C1 segment of cervical spinal cord (tissue), 14 donors: ENCODE measurements around the gene WDR3.
"Not testable (repeated sequence)": the region's sequence is repeated elsewhere in the genome, so short reads cannot be mapped to it uniquely, and the experiment has no call there.

Experiments used
- DNase-seq, 14 donors: peaks; one replicate each; lab custom pipeline; 2025; lab: John Stamatoyannopoulos, UW

WDR3 gene

DNA sequence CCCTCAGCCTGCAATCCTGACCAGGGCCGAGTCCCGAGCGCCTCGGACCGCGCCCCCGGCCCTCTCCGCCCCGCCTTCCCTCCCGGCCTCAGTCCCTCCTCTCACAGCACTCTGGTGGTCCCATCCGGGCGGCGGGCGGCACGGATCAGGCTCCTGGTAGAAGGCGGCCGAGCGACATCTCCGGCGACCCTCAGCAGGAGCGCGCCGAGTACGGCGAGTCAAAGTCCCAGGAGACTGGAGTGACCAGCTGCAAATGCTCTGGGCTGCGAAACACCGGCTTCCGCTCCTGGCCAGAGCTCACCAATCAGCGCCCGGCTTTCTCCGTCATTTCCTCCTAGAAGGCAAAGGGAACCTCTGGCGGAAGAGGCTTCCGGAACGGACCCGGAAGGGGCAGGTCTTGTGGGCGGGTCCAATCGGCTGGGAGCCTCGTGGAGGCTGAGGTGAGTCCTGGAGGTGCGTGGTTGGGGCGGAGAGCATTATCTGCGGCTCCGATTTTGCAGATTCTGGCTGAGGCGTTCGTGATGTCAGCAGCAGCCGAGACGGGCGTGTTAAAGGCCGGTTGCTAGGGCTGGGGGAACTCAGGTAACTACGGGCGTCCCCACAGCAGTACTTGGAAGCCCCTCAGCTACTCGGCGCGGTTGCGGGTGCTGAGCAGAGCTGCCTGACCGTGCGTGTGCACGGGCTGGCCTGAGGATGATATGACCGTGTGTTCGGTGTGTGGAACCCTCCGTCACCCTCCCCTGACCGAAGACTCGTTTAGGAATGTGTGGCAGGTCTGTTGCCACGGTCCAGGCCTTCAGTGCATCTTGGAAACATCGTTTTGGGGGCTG is at the start of gene WDR3, which contains the start of gene GDAP2:
WDR3 (plus strand) TSS at position 397 of the 830 bp plus-strand sequence. CDS start 3,581 bp downstream, outside the sequence.
GDAP2 (minus strand) TSS at position 279 of the 830 bp plus-strand sequence. CDS start 9,264 bp downstream, outside the sequence.
- DNase-seq = peak; percentile 60 to 97 (median 95)

DNA sequence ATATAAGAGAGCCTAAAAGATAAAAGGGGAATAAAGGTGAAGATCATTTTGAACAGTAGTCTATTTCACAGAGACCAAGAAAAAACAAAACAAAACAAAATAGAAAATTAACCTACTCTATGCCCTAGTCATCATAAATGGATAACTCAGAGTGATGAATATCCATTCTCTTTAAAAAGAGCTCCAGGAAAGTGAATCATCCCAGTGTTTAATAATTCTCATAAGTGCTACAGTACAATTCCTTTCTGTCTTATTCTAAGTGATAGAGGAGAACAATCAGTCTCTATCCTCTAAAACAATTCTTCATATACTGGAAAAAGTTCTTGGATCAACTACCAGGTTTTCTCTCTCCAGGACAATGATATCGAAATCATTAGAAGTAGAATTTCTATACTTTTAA is 45.9 kb upstream of the WDR3 start:
- DNase-seq = no peak

DNA sequence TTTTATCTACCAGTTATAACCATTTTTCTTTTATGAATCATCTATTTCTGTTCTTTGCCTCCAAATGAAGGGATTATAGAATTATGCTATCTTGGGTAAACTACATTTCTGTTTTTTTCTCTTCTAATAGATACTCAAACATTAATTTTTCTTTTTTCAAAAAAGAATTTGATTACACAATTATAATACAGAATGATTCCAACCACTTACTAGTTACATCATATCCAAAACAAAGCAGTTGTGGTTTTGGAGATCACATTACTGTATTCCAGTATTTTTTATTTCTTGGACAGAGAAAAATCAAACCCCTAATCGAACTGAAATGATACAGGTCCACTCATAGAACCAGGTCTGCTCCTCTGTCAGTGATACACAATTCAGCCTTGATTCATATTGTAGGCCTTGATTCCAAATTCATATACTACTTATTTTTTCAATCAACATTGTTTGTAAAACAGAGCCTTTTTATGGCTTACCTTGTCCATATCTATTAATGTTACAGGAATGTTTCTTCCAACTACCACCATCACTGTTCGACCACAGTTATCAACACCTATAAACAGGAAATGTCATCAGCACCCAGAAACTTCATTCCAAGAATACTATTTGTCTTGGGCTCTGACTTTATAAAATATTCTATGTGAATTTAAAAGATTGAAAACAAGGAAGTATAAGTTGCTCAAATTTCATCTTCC is 43.3 kb upstream of the WDR3 start:
- DNase-seq = no peak

DNA sequence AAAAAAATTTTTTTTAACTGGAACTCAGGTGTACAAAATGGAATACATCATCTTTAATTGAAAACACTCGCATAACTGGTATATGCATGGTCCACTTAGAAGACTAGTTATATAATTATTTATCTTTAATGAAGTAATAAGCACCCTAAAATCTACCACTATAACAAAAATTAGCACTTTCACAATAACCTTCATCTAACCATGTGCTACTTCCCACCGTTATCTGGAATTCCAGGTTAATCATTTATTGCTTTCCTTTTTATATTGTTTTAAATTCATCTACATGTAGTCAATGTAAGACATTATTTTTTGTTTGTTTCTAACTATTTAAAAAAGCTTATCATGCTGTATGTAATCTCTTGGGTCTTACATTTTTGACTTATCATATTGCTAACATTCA is 39.1 kb upstream of the WDR3 start:
- DNase-seq = no peak

GRCh38 chr1:117892512-117892911 is 37.0 kb upstream of the WDR3 start:
- no peak for DNase-seq

GRCh38 chr1:117894078-117894477 is 35.5 kb upstream of the WDR3 start:
- no peak for DNase-seq

DNA sequence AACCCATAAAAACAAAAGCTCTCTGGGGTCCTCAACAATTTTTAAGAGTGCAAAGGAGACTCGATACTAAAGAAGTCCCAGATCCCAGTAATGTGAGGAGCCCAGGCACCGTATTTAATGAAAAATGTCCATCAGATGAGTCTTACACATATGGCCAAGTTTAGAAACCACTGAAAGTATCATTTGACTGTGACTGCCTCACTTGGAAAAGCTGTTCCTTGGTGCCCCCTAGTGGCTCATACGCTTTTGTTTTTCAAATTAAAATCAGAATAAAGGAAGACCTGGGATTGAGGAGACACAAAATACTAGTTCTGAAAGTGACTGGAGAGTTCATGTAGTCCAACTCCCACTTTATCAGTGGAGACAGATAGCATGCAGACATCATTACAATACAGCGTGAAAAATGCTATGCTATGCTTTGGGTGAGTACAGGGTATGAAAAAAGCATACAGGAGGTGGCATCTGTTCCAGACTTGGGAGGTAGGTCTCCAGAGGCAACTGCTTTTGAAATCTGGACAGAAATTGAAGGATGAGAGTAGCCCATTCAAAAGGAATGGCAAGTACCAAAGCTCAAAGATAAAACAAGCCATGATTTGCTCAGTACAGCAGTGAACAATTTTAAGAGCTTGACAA is 33.9 kb upstream of the WDR3 start:
- peak in 9 of 14 donors; percentile 1 to 54 (median 4) for DNase-seq

DNA sequence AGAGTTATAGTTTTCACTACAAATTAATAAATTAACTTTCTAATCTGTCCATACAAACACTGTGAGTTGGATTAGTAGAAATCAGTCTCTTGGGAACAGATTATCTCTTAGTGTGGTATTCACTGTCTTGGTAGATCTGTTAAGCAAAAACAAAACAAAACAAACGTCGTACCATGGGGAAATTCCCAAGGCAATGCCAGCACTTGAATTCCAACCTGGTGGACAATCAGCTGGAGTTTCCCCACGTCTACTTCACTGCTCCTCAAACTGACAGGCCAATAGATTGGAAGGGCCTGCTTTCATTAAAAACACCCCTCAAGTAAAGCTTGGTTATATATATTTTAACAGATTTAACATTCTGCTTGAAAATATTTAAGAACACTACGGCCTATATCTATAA is 32.0 kb upstream of the WDR3 start:
- DNase-seq = no peak

- DNase-seq = no peak
These were observed 29.7 kb upstream of the WDR3 start for GRCh38 chr1:117899801-117900200.

GRCh38 chr1:117902944-117903343 is 26.6 kb upstream of the WDR3 start:
- DNase-seq = no peak

DNA sequence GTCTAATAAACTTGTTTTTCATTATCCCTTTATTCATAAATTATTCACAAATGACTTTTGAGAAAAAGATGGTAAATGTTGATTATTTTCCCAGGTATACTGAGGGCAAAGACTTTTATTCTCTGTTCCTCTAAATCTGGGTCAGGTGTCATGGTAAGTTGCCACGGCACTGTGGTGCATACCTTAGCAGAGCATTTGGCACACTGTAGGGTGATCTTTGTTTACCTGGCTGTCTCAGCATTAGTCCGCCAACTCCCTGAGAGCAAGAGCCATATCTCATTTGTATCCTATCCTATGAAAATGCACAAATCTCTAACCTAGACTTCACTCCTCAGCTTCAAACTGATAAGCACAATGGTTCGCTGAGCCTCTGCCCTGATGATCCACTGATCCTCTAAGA is 25.1 kb upstream of the WDR3 start:
- no peak for DNase-seq

- DNase-seq = no peak
These were observed 24.5 kb upstream of the WDR3 start for GRCh38 chr1:117905019-117905418.

DNA sequence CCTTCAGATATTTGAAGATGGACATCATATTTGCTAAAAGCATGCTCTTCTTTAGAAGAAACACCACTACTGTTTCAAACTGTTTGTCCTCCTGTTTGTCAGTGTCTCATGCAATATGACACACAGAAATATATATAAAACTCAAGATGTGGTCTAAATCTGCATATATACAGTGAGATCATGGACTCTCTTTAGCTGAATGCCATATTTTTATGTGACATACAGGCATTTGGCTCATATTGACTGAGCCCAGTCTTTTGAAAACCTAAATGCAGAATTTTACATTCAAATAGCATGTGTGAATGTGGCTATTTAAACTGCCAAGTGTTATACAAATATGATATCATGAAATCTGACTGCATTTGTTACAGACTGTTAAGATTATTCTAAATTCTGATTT is 18.5 kb upstream of the WDR3 start:
- no peak for DNase-seq

- DNase-seq = no peak
These were observed 10.2 kb upstream of the WDR3 start for GRCh38 chr1:117919376-117919775.

GRCh38 chr1:117921991-117922390 is 7.5 kb upstream of the WDR3 start:
- no peak for DNase-seq

DNA sequence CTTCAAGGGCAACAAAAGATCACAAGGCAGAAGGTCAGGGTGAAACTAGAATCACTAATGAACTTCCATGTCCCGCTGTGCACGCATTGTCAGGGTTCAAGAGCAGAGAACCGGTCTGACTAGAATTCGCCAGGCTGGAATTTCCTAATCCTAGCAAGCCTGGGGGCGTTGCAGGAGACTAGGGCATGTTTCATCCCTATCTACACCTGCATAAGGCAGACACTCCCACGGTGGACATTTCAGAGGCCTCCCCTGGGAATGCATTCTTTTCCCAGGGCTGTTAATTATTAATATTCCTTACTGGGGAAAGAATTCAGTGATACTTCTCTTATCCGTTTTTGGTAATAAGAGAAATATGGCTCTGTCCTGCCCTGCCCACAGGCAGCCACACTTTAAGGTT is 6.8 kb upstream of the WDR3 start:
- not testable (repeated sequence) for DNase-seq

DNA sequence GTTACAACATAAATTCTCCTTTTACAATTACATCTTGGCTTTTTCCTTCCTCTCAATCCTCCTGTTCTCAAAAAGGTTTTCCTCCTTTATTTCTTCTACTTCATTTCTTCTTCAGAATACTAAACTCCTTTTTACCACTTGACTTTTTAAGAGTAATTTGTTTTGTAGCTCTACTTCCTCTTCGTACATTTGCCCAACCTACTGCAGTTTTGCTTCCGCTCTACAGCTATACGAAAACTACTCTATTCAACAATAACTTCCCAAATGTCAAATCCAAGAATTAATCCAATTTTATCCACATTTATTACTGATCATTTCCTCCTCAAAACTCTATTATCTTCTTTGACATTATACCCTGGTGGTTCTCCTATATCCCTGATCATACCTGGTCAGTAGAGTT is 3.6 kb upstream of the WDR3 start:
- no peak for DNase-seq

- peak in 10 of 14 donors; percentile 35 to 82 (median 59) for DNase-seq
These were observed 627 bp upstream of the WDR3 start for GRCh38 chr1:117928881-117929342.

- no peak for DNase-seq
These were observed 571 bp downstream of the WDR3 start for GRCh38 chr1:117930173-117930447.

GRCh38 chr1:117930484-117930883 is 945 bp downstream of the WDR3 start:
- DNase-seq = no peak

- no peak for DNase-seq
These were observed 3.0 kb downstream of the WDR3 start for GRCh38 chr1:117932576-117932975.

DNA sequence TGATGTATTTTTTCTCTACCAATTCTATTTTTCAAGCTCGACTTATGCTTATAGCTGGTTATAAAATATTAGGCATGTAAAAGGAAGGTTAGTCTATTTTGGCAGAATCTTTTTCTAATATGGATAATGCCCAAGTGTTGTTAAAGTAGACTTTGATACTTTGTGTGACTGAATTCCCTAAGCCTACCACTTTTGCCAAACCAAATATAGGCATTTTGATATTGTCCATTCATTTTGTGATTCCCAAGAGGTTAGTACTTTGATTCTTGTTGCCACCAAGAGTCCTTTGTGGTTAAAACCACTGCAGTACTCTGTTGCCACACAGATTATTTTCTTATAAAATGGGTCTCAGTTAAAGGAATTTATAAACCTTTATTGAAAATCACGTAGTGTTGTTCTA is 4.2 kb downstream of the WDR3 start:
- no peak for DNase-seq

DNA sequence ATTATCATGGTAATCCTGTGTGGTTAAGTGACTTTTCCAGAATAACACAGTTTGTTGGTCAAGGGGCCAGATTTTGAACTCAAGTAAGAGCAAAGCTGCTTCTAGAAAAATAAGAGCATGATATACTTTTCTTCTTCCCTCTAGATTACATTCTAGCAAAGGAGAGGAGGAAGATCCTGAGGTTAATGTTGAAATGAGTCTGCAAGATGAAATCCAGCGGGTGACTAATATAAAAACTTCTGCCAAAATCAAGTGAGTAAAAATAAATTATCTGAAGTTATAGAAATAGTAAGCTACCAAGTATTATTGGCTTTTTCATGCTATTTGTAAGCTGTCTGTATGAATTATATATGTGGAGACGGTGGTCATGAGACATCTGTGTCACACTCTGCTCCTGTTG is 12.8 kb downstream of the WDR3 start:
- DNase-seq = no peak
